HG03108 (cell line): ENCODE data around the gene ACO2.
"Not testable (repeated sequence)": the region's sequence is repeated elsewhere in the genome, so short reads cannot be mapped to it uniquely, and the experiment has no call there.

ENCODE experiments used
- ATAC-seq: cut with Tn5 transposase; IDR thresholded peaks from one replicate; pipeline ENCODE4 v1.9.1; 2021; ENCODE audit warnings: moderate library complexity; ENCODE audit not compliant: unreplicated experiment

The ACO2 gene

DNA sequence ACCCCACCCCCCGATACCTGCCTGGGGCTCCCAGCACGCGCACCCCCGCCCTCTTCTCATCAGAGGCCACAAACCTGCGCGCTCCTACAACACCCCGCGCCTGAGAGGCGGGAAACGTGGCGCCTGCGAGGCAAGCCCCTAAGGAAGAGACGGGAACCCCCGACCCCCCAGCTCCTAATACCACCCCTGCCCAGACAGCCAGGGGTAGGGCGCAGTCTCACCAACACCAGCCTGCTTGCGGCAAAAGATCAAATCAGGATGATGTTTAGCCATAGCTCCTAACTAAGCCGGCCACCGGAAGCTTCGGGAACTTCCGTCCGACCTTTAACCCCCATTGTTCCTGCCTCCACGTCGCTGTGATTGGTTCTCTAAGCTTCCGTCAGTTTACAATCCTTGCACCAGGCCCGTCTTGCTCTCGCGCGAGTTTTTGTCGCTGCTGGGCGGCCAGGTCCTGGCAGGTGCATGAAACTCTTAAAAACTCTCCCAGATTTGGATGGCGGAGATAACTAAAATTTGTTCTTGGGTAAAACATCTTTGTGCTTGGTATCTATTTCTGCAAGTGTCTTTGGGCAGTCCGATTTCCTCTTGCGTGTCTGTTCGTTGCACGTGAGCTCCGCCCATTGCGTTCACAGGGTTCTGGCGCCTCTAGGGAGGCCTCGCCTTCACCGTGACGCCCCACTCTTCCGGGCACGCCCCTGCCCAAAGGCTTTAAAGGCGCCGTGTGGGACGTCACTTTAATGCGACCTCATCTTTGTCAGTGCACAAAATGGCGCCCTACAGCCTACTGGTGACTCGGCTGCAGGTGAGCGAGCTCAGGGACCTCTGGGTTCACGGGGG is at the start of gene ACO2, which contains the start of gene PHF5A:
ACO2 (plus strand) TSS at position 737 of the 837 bp plus-strand sequence; CDS start at position 767, 30 bp downstream.
PHF5A (minus strand) TSS at position 312 of the 837 bp plus-strand sequence; CDS start at position 273, 39 bp downstream.
- peak; percentile 89 for ATAC-seq

GRCh38 chr22:41425660-41426365 is 43.1 kb upstream of the ACO2 start:
- ATAC-seq: no peak

DNA sequence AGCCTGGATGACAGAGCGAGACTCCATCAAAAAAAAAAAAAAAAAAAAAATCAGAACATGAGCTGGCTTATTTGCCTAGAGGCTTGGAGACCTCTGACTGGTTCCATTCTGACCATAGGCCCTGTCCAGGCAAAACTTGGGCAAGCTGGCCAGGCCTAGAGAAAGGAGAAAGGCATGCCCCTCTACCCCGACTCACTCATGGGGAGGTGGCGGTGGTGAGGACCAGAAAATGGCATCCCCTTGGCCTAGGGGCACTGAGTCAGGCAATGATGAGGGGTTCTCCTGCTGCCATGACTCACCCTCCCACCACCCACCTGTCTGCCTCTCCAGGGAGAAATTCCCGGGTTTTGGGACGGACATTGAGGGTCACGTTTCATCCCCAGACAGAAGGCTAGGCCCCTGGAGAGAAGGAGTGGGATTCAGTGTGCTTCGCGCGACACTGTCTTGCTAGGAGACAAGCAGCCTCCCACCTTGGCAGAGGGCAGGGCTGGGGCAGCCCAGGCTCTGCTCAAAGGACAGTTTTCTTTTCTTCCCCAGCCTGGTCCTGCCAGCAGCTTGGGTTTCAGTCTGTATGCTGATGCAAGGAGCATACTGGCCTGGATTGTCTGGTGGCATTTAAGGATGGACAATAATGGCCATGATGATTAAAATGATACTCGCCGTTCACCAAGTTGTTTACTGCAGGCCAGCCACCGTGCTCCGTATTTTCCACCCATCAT is 39.5 kb upstream of the ACO2 start:
- no peak for ATAC-seq

DNA sequence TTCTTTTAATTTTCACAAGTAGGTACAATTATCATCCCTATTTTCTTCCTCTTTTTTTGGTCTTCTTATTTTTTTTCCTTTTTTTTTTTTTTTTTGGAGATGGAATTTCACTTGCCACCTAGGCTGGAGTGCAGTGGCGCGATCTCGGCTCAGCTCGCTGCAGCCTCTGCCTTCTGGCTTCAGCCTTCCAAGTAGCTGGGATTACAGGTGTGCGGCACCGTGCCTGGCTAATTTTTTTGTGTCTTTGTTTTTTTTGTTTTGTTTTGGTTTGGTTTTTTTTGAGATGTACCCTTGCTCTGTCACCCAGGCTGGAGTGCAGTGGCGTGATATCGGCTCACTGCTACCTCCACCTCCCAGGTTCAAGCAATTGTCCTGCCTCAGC is 39.0 kb upstream of the ACO2 start:
- no peak for ATAC-seq

GRCh38 chr22:41431656-41432055 is 37.3 kb upstream of the ACO2 start:
- ATAC-seq: no peak

GRCh38 chr22:41433480-41433879 is 35.4 kb upstream of the ACO2 start:
- ATAC-seq: not testable (repeated sequence)

- not testable (repeated sequence) for ATAC-seq
Measured at GRCh38 chr22:41434361-41435003, 34.4 kb upstream of the ACO2 start.

- ATAC-seq: no peak
Measured at GRCh38 chr22:41435560-41435959, 33.4 kb upstream of the ACO2 start.

GRCh38 chr22:41436322-41437113 is 32.4 kb upstream of the ACO2 start:
- no peak for ATAC-seq

GRCh38 chr22:41437198-41437597 is 31.7 kb upstream of the ACO2 start:
- ATAC-seq: no peak

DNA sequence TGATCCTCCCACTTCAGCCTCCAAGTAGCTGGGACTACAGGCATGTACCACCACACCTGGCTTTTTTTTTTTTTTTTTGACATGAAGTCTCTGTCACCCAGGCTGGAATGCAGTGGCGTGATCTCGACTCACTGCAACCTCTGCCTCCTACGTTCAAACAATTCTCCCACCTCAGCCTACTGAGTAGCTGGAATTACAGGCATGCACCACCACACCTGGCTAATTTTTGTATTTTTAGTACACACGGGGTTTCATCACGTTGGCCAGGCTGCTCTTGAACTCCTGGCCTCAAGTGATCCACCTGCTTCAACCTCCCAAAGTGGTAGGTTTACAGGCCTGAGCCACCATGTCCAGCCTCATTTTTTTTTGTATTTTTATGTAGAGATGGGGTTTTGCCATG is 28.4 kb upstream of the ACO2 start:
- ATAC-seq: not testable (repeated sequence)

DNA sequence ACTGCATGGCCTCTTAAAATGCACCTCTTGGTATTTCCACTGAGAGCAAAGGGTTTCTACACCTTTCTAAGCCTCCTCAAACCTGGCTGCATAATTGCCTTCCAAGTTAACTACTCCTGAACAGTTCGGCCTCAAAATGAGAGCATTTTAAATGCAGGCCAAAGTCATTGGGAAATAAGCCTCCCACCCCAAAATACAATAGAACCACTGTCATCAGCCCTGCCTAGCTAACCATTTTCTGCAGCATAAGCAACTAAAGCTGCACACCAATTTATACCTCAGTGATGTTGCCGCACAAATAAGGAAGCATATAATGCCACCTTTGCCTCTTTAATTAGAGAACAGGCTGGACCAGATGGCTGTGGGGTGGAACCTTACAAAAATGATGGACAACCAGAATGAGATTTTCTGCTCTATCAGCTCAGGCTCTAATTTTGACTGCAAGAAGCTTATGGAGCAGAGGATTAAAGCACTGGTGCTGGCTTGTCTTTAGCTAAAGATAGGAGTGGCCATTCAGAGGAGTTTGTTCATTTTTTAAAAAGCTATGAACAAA is 26.6 kb upstream of the ACO2 start:
- no peak for ATAC-seq

- peak; percentile 50 for ATAC-seq
Measured at GRCh38 chr22:41444360-41445128, 24.4 kb upstream of the ACO2 start.

DNA sequence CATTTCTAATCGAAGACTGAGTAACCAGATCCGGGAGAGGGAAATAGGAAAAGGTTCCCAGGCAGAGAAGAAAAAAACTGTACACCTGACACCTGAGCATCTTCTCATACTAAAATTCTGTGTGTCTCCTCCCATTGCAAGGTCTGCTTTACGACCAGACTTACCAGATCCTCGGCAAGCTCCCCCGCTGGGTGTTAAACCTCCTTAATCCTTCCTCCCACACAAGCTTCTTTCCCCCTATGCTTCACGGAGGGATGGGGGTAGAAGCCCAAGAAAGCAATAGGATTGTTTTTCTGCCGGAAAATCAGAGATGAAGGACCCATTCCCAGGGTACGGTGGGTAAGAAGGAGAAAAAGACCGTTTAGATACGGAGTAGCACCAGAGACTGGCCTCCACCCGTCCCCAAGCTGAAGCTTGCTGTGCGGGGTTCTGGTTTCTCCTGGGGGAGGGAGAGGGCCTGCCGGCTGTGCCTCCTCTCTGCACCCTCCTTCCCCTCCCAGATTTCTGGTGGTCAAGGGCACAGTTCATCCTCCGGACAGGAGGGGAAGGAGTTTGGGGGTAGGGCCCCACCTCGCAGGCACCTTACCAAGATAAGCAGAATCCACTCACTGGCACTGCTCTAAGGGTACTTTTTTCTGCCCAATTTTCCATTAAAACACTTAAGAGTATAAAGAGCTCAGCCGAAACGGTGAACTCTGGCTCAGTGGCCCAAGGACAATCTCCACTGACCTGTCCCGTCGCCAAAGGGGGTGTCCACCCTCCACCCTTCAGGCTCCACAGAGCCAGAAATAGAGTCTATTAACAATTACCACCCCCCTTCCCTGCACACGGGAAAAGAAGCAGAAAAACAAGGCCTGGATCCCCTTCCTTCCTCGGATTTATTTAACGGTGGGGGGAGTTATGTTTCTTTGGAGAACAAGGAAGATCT is 23.5 kb upstream of the ACO2 start:
- no peak for ATAC-seq

DNA sequence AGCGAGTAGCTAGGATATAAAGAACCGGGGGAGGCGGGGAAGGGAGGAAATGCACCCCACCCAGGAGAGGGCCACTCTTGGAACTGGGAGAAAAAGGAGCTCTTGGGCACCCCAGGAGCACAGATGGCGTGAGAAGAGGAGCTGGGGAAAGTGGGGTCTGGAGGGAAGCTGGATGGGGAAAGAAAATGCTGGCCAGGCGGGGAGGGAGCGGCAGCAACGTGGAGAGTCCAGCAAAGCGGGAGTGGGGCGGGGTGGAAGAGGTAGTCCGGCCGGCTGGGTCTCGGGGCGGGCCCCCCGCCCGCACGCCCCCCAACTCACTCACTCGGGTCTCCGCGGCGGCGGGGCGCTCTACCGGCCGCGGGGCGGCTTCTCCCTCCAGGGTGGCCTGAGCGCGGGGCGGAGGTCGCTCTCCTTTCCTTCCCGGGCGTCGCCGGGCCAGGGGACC is 22.8 kb upstream of the ACO2 start:
- no peak for ATAC-seq

DNA sequence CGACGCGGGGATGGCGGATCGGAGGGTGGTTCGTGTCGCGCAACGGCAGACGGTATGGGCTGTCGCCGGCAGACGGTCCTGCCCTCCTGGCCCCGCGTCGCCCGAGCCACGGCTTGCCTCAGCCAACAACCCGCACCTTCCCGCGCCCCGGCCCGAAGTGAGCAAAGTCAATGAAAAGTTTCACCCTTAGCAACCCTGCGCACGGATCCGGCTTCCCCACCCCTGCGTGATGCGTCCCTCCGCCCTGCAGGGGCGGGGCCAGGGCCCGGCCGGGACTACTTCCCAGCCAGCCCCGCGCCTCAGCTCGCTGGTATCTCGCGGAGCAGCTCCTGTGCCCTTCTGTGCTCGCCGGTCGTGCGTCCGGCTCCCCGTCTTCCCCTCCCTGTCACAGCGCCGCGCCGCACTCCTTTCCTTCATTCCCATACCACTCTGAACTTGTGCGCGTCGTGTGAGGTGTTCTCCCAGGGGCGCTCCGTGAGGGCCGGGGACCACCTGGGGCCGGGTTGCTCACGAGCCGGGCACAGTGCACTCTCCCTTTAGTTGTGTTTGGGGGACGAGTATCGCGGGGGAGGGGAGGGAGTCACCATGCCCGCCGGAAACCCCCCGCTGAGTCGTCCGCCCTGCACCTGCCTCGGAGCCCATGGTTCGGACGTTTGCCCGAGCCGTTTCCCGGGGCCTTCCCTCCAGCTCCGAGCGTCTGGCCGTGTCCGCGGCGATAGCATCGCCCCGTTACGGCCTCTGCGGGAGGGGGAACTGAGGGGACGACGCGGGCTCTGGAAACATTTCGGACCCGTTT is 22.1 kb upstream of the ACO2 start, which contains the start of gene TOB2:
TOB2 (minus strand) TSS at position 163 of the 796 bp plus-strand sequence. CDS start 9,456 bp downstream, outside the sequence.
- ATAC-seq: peak; percentile 49
